ENCODE results near the gene RASSF3. TPM values are rescaled to one million over a fixed set of nuclear protein-coding genes. Genes with fewer than 3 reads are reported as not detected.

Gene RASSF3
- total RNA-seq, 1 experiment from 2014 or later, result 13.4 TPM

GRCh38 chr12:64737539-64737938, 127.2 kb downstream of the RASSF3 start:
- no peak overlapping the region for H3K9ac ChIP-seq (ENCODE audit: low read length)
- no TSS peak for BruUV-seq (replicated peaks)
- ChIA-PET POLR2A (ENCODE audit: unreplicated experiment) (no interaction called here), CTCF (no interaction called here)
- DNase-seq (no peak), ATAC-seq (no peak)
- H3K4me3 ChIP-seq (ENCODE audit: low read length), result no peak overlapping the region
- TF ChIP-seq EZH2 (IDR thresholded peaks at IDR 0.05; ENCODE audit: low read length, unreplicated experiment), result no peak
- no peak for TF ChIP-seq CTCF (conservative IDR thresholded peaks at IDR 0.05; ENCODE audit: low read depth, low read length)
- no peak for TF ChIP-seq EZH2phosphoT487 (IDR thresholded peaks at IDR 0.05; ENCODE audit: borderline replicate concordance, low read length)
- H3K4me1 ChIP-seq (ENCODE audit: insufficient read depth, low read length), result peaks cover 35% of the 10 kb centered on the region
- intact Hi-C loops (cut with micrococcal nuclease), result loop anchor here (10.0 kb wide), 1 partner anchor 57 kb away; no protein-coding TSS in a partner anchor
- H4K20me1 ChIP-seq (ENCODE audit: low read length), result no peaks in the 10 kb centered on the region
- H3K4me2 ChIP-seq (ENCODE audit: low read length), result no peak overlapping the region
- H3K27ac ChIP-seq (ENCODE audit: low read length), result no peak overlapping the region
- H3F3A ChIP-seq (ENCODE audit: low read length, unreplicated experiment), result no peaks in the 10 kb centered on the region
- no peak overlapping the region for H2AFZ ChIP-seq (ENCODE audit: low read length)
- no peaks in the 10 kb centered on the region for H3K79me2 ChIP-seq (ENCODE audit: low read length)
- H3K36me3 ChIP-seq (ENCODE audit: low read depth, low read length), result peaks cover 26% of the 10 kb centered on the region
- no peaks in the 10 kb centered on the region for H3K9me2 ChIP-seq (replicated peaks; ENCODE audit: low read length)
- H3K9me3 ChIP-seq (ENCODE audit: low read length), result no peaks in the 10 kb centered on the region
- H3K27me3 ChIP-seq (ENCODE audit: low read length), result no peaks in the 10 kb centered on the region

- CTCF ChIA-PET, result interaction anchor here (0.6 to 1.0 kb wide), 2 partner anchors 41 to 57 kb away, joined by 4 to 7 read pairs; no protein-coding TSS in a partner anchor
- POLR2A ChIA-PET (ENCODE audit: unreplicated experiment), result no interaction called here
- ATAC-seq, result peak; percentile 82
Observed at GRCh38 chr12:64739778-64740177, 129.5 kb downstream of the RASSF3 start.

More at GRCh38 chr12:64739778-64740177, 129.5 kb downstream of the RASSF3 start:
- DNase-seq, result peak; percentile 82
- intact Hi-C loops (cut with micrococcal nuclease), result loop anchor here (10.0 kb wide), 1 partner anchor 55 kb away; no protein-coding TSS in a partner anchor
- TF ChIP-seq CTCF (conservative IDR thresholded peaks at IDR 0.05; ENCODE audit: low read depth, low read length), result no peak
- no peak for TF ChIP-seq EZH2phosphoT487 (IDR thresholded peaks at IDR 0.05; ENCODE audit: borderline replicate concordance, low read length)
- TF ChIP-seq EZH2 (IDR thresholded peaks at IDR 0.05; ENCODE audit: low read length, unreplicated experiment), result no peak
- no peak overlapping the region for H2AFZ ChIP-seq (ENCODE audit: low read length)
- no peaks in the 10 kb centered on the region for H3F3A ChIP-seq (ENCODE audit: low read length, unreplicated experiment)
- no peaks in the 10 kb centered on the region for H3K9me3 ChIP-seq (ENCODE audit: low read length)
- no peaks in the 10 kb centered on the region for H4K20me1 ChIP-seq (ENCODE audit: low read length)
- H3K27ac ChIP-seq (ENCODE audit: low read length), result no peak overlapping the region
- H3K36me3 ChIP-seq (ENCODE audit: low read depth, low read length), result peaks cover 42% of the 10 kb centered on the region
- peaks cover 24% of the 10 kb centered on the region for H3K4me1 ChIP-seq (ENCODE audit: insufficient read depth, low read length)
- H3K9ac ChIP-seq (ENCODE audit: low read length), result no peak overlapping the region
- no peaks in the 10 kb centered on the region for H3K9me2 ChIP-seq (replicated peaks; ENCODE audit: low read length)
- H3K4me2 ChIP-seq (ENCODE audit: low read length), result peak overlapping the region; percentile 0; the same call in 1 of the 2 replicates
- no peaks in the 10 kb centered on the region for H3K79me2 ChIP-seq (ENCODE audit: low read length)
- no TSS peak for BruUV-seq (replicated peaks)
- no peaks in the 10 kb centered on the region for H3K27me3 ChIP-seq (ENCODE audit: low read length)
- H3K4me3 ChIP-seq (ENCODE audit: low read length), result no peak overlapping the region
